H9 (cell line): ENCODE measurements around the gene LECT2. TPM values are rescaled to one million over a fixed set of nuclear protein-coding genes. Genes with fewer than 3 reads are reported as not detected.

Source experiments
- DNase-seq: peaks from one replicate; pipeline ENCODE4 v3.0.0-alpha.2; 2017
- H2AFZ ChIP-seq: one replicate; pipeline ENCODE4 v1.6.1; 2013; ENCODE audit warnings: mild to moderate bottlenecking, low read length, control low read depth, moderate library complexity
- H2AK5ac ChIP-seq: 2 replicates; pipeline ENCODE4 v1.6.1; 2013; ENCODE audit warnings: low read length, control low read depth, mixed read lengths; ENCODE audit not compliant: insufficient read length
- H2BK120ac ChIP-seq: one replicate; pipeline ENCODE4 v1.6.1; 2013; ENCODE audit warnings: low read depth, mild to moderate bottlenecking, low read length, control low read depth, inconsistent platforms; ENCODE audit not compliant: poor library complexity, severe bottlenecking
- H2BK12ac ChIP-seq: 2 replicates; pipeline ENCODE4 v1.6.1; 2013; ENCODE audit warnings: low read length, control low read depth, mixed read lengths, low read depth; ENCODE audit not compliant: insufficient read length
- H2BK15ac ChIP-seq: 2 replicates; pipeline ENCODE4 v1.6.1; 2013; ENCODE audit warnings: low read depth, low read length, control low read depth
- H2BK20ac ChIP-seq: one replicate; pipeline ENCODE4 v1.6.1; 2013; ENCODE audit warnings: low read depth, mild to moderate bottlenecking, low read length, control low read depth, inconsistent platforms; ENCODE audit not compliant: poor library complexity, severe bottlenecking
- H2BK5ac ChIP-seq: 2 replicates; pipeline ENCODE4 v1.6.1; 2013; ENCODE audit warnings: low read length, control low read depth, mixed read lengths; ENCODE audit not compliant: insufficient read length
- H3K14ac ChIP-seq: 2 replicates; pipeline ENCODE4 v1.6.1; 2013; ENCODE audit warnings: low read length, control low read depth; ENCODE audit not compliant: insufficient read depth
- H3K18ac ChIP-seq: 2 replicates; pipeline ENCODE4 v1.6.1; 2013; ENCODE audit warnings: low read depth, mild to moderate bottlenecking, mixed read lengths, low read length, control low read depth; ENCODE audit not compliant: insufficient read length
- H3K23ac ChIP-seq: 2 replicates; pipeline ENCODE4 v1.6.1; 2013; ENCODE audit warnings: low read length, control low read depth, mixed read lengths, low read depth; ENCODE audit not compliant: insufficient read length
- H3K23me2 ChIP-seq: 2 replicates; pipeline ENCODE4 v1.6.1; 2013; ENCODE audit warnings: low read depth, mild to moderate bottlenecking, mixed read lengths, low read length, control low read depth; ENCODE audit not compliant: insufficient read length, poor library complexity, severe bottlenecking
- H3K27ac ChIP-seq: 2 replicates; pipeline ENCODE4 v1.5.1; 2013; ENCODE audit warnings: low read length, control low read depth, mixed read lengths, low read depth; ENCODE audit not compliant: insufficient read length
- H3K27me3 ChIP-seq: 2 replicates; pipeline ENCODE4 v1.6.1; 2013; ENCODE audit warnings: low read length, control low read depth, inconsistent platforms; ENCODE audit not compliant: insufficient read depth
- H3K4ac ChIP-seq: 2 replicates; pipeline ENCODE4 v1.6.1; 2013; ENCODE audit warnings: low read depth, mild to moderate bottlenecking, control low read depth, inconsistent platforms, low read length, moderate library complexity
- H3K4me1 ChIP-seq: 2 replicates; pipeline ENCODE4 v1.6.1; 2013; ENCODE audit warnings: low read length, control low read depth, inconsistent platforms; ENCODE audit not compliant: insufficient read depth
- H3K4me2 ChIP-seq: 2 replicates; pipeline ENCODE4 v1.6.1; 2013; ENCODE audit warnings: low read length, control low read depth, mixed read lengths; ENCODE audit not compliant: insufficient read length, insufficient read depth
- H3K56ac ChIP-seq: 2 replicates; pipeline ENCODE4 v1.6.1; 2013; ENCODE audit warnings: low read depth, mild to moderate bottlenecking, mixed read lengths, low read length, control low read depth; ENCODE audit not compliant: insufficient read length
- H3K79me1 ChIP-seq: 2 replicates; pipeline ENCODE4 v1.6.1; 2013; ENCODE audit warnings: low read depth, mild to moderate bottlenecking, moderate library complexity, low read length, control low read depth, inconsistent platforms; ENCODE audit not compliant: insufficient read depth, poor library complexity, severe bottlenecking
- H3K79me2 ChIP-seq: 2 replicates; pipeline ENCODE4 v1.6.1; 2013; ENCODE audit warnings: low read length, control low read depth, inconsistent platforms; ENCODE audit not compliant: insufficient read depth
- H3K9ac ChIP-seq: 2 replicates; pipeline ENCODE4 v1.6.1; 2013; ENCODE audit warnings: low read length, control low read depth, mixed read lengths; ENCODE audit not compliant: insufficient read length; ENCODE audit errors: extremely low read depth
- H3K9me3 ChIP-seq: one replicate; pipeline ENCODE4 v1.6.1; 2013; ENCODE audit warnings: low read depth, low read length, inconsistent platforms; ENCODE audit not compliant: control insufficient read depth
- H3T11ph ChIP-seq: one replicate; pipeline ENCODE4 v1.6.1; 2013; ENCODE audit warnings: mild to moderate bottlenecking, low read length, control low read depth, inconsistent platforms
- H4K20me1 ChIP-seq: one replicate; pipeline ENCODE4 v1.6.1; 2013; ENCODE audit not compliant: control insufficient read depth, insufficient read length, insufficient read depth
- H4K5ac ChIP-seq: 2 replicates; pipeline ENCODE4 v1.6.1; 2013; ENCODE audit warnings: low read depth, mild to moderate bottlenecking, mixed read lengths, low read length, control low read depth; ENCODE audit not compliant: insufficient read length
- H4K8ac ChIP-seq: replicated peaks from 2 replicates; pipeline ENCODE4 v1.6.1; 2013; ENCODE audit warnings: low read length, control low read depth, mixed read lengths, low read depth; ENCODE audit not compliant: insufficient read length
- H4K91ac ChIP-seq: 2 replicates; pipeline ENCODE4 v1.6.1; 2013; ENCODE audit warnings: low read depth, mild to moderate bottlenecking, moderate library complexity, mixed read lengths, low read length, control low read depth; ENCODE audit not compliant: insufficient read length
- H3K27ac Mint-ChIP-seq, 3 experiments: 2 replicates in 2 of 3; 3 replicates in 1 of 3; pipeline ENCODE4 v1.8.0; 2020 to 2021; ENCODE audit warnings: mixed read lengths in 3 of 3, mild to moderate bottlenecking in 1 of 3, moderate library complexity in 1 of 3
- H3K27me3 Mint-ChIP-seq: 2 replicates; pipeline ENCODE4 v1.8.0; 2021; ENCODE audit warnings: low read depth, mild to moderate bottlenecking, moderate library complexity, mixed read lengths
- H3K36me3 Mint-ChIP-seq, 3 experiments: 2 replicates in 2 of 3; 3 replicates in 1 of 3; pipeline ENCODE4 v1.8.0; 2020 to 2021; ENCODE audit warnings: low read depth in 3 of 3, mixed read lengths in 3 of 3; ENCODE audit not compliant: insufficient read depth in 1 of 3
- H3K4me1 Mint-ChIP-seq, 2 experiments: 2 replicates each; pipeline ENCODE4 v1.8.0; 2020; ENCODE audit warnings: mixed read lengths in 2 of 2
- H3K4me3 Mint-ChIP-seq, 2 experiments: 2 replicates in 1 of 2; 3 replicates in 1 of 2; pipeline ENCODE4 v1.8.0; 2020 to 2021; ENCODE audit warnings: mild to moderate bottlenecking in 2 of 2, mixed read lengths in 2 of 2, moderate library complexity in 1 of 2
- H3K9me3 Mint-ChIP-seq, 2 experiments: 2 replicates in 1 of 2; 3 replicates in 1 of 2; pipeline ENCODE4 v1.8.0; 2020; ENCODE audit warnings: mild to moderate bottlenecking in 2 of 2, mixed read lengths in 2 of 2, moderate library complexity in 1 of 2
- CTCF ChIP-seq: fragments of 200-600 bp; sonication (generic); conservative IDR thresholded peaks from 3 replicates; pipeline ENCODE4 v1.8.0; 2021; ENCODE audit warnings: antibody characterized with exemption, mild to moderate bottlenecking
- WGBS: extraction: QIAGEN DNeasy Blood & Tissue Kit; methylation state at CpG from one replicate; pipeline ENCODE4 v1.1.7; 2013; ENCODE audit warnings: missing lambda C conversion rate, low lambda C conversion rate, mixed read lengths; ENCODE audit not compliant: insufficient read length; ENCODE audit errors: extremely low coverage; 5-methylcytosine and 5-hydroxymethylcytosine counted together
- total RNA-seq: library from RNA; stranded (reverse); gene quantifications from 2 replicates; pipeline ENCODE4 v1.2.1, GENCODE V29; 2021

LECT2 gene
- total RNA-seq, 1 experiment from 2014 or later, result not detected

GRCh38 chr5:135979510-135979909, 24.7 kb upstream of the LECT2 start:
- H3K36me3 Mint-ChIP-seq, result no peaks in the 10 kb centered on the region
- Histone ChIP-seq H4K8ac (no peak overlapping the region), H3K27ac (no peak overlapping the region), H3K4me2 (no peak overlapping the region), H2BK15ac (no peak overlapping the region), H2BK5ac (no peak overlapping the region), H3K79me1 (no peaks in the 10 kb centered on the region), H3K27me3 (no peaks in the 10 kb centered on the region), H3K56ac (no peak overlapping the region), H4K5ac (no peak overlapping the region), H3T11ph (no peak overlapping the region), H3K9me3 (no peaks in the 10 kb centered on the region), H2AFZ (no peak overlapping the region), H2AK5ac (no peak overlapping the region), H3K9ac (no peak overlapping the region), H3K4me1 (peaks cover 5% of the 10 kb centered on the region; the same call in 1 of the 2 replicates), H3K14ac (no peak overlapping the region), H2BK120ac (no peak overlapping the region), H3K23me2 (no peaks in the 10 kb centered on the region), H2BK12ac (no peak overlapping the region), H4K91ac (no peak overlapping the region), H3K18ac (no peak overlapping the region), H3K23ac (no peak overlapping the region), H2BK20ac (no peak overlapping the region), H3K4ac (no peak overlapping the region), H4K20me1 (no peaks in the 10 kb centered on the region), H3K79me2 (no peaks in the 10 kb centered on the region)
- peaks cover 18% of the 10 kb centered on the region for H3K27me3 Mint-ChIP-seq
- no peak for DNase-seq
- peaks cover 15 to 18% of the 10 kb centered on the region in 2 experiments for H3K4me1 Mint-ChIP-seq
- H3K27ac Mint-ChIP-seq, result no peak overlapping the region
- no peak for TF ChIP-seq CTCF
- H3K4me3 Mint-ChIP-seq, result no peak overlapping the region
- H3K9me3 Mint-ChIP-seq, result no peaks in the 10 kb centered on the region; a peak in 1 of 5 replicates
- WGBS, result no CpG with 5 or more reads among the region's 1 CpG
